Cardiac fibroblast (primary cell): ENCODE results near the gene ARHGAP26.

Source experiments
- DNase-seq, 2 donors: peaks; one replicate each; pipeline versions ENCODE4 v3.0.0 to v3.0.0-alpha.2; 2010; ENCODE audit warnings: low read depth in 2 of 2
- H3K4me3 ChIP-seq, 2 donors: replicated peaks in 1 of 2; 1 replicate in 1 of 2; 2 replicates in 1 of 2; pipeline ENCODE4 v1.5.1; 2011; ENCODE audit warnings: low read depth in 2 of 2, low read length in 2 of 2, mild to moderate bottlenecking in 2 of 2, moderate library complexity in 1 of 2
- TF ChIP-seq, protein P1 (sequence below): IDR thresholded peaks from one replicate; pipeline ENCODE4 v1.5.1; 2011; ENCODE audit warnings: low read depth, mild to moderate bottlenecking, low read length, inconsistent platforms

The ARHGAP26 gene

DNA sequence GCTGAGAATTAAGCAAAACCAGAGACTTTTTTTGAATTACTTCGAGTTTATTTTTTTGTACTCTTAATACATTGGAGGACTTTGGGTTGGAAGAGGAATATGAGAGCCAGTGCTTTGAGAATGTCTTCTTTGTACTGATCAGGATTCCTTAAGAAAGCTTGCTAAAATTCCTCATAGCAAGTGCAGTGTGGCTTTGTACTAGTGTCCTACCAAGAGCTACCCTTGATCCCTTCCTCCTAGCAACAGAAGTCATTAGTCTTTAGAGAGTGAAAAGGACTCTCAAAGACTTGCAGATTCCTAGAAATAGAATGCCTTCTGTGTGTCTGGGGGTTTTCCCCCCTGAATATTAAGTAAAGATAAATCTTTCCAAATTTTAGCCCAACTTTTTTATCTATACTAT lies 276.1 kb downstream of the ARHGAP26 start:
- TF ChIP-seq, protein P1, sequence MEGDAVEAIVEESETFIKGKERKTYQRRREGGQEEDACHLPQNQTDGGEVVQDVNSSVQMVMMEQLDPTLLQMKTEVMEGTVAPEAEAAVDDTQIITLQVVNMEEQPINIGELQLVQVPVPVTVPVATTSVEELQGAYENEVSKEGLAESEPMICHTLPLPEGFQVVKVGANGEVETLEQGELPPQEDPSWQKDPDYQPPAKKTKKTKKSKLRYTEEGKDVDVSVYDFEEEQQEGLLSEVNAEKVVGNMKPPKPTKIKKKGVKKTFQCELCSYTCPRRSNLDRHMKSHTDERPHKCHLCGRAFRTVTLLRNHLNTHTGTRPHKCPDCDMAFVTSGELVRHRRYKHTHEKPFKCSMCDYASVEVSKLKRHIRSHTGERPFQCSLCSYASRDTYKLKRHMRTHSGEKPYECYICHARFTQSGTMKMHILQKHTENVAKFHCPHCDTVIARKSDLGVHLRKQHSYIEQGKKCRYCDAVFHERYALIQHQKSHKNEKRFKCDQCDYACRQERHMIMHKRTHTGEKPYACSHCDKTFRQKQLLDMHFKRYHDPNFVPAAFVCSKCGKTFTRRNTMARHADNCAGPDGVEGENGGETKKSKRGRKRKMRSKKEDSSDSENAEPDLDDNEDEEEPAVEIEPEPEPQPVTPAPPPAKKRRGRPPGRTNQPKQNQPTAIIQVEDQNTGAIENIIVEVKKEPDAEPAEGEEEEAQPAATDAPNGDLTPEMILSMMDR: no peak
- no peak for DNase-seq
- H3K4me3 ChIP-seq: no peak overlapping the region

DNA sequence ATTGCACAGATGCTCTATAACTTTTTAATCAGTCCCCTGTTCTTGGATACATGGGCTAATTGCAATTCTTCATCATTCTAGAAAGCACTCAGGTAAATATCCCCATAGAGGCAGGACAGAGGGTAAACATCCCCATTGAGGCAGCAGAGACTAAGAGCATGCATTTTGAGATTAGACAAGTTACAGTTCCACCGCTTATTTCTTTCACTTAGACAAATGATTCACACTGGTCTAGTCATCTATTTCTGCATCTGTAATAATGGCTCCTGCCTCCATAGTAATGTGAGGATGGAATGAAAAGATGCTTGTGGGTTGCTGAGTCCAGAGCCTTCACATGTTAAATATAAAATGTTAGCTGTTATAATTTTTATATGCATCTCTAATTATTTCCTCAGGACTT lies 276.9 kb downstream of the ARHGAP26 start:
- TF ChIP-seq, protein P1: no peak
- H3K4me3 ChIP-seq: no peak overlapping the region
- no peak for DNase-seq

DNA sequence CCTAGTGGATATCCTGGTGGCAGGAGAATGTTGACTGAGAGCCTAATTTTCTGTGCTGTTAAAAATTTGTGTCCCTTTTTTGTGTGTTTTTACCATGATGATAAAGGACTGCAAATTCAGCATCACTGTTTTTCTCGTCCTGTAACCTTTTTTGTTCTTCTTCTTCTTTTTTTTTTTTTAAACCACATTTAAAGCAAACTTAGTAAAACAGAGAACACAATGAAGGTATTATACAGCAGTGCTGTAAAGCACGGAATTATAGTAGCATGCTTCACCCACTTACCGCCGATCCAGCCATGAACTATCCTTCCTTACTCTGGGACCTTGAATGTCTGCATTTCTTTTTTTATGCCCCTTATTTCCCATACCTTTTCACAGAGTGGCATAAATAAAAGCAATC lies 280.0 kb downstream of the ARHGAP26 start:
- TF ChIP-seq, protein P1: no peak

DNA sequence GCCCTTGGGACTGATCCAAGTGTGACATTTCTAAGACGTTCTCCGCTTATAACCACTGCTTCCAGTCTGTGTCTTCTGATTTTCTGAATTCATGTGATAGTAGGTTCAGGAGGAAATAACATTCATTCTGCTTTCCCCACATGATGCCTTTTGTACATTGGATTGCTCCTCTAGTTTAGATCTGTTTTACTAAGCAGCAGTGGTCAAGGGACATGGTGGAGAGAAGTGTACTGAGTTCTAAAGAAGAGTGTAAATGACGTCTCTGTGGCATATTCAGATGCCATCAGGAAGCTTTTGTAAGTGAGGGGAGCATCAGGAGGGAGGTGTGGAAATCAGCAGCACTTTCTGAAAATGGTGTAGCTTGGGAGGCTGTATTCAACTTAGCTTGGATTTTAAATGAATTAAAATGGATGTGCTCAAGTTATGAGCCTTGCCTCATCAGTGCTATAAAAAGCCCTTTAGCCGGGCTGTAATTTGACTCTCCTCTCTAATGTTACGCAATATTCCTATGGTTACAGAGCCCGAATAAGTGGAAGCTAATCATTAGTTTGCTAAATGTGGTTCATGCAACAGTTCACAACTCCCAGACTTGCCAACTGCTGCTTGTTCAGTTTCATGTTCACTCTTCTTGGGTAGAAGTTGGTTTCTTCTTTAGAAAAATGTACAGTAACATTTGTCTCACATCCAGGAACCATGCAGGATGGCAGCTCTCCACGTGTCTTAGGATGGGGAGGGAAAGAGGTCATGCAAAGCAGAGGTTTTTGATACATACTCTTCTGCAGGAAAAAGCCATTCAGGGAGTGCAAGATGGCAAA lies 281.3 kb downstream of the ARHGAP26 start:
- DNase-seq: peak; percentile 87 to 94
- TF ChIP-seq, protein P1: no peak
- no peak overlapping the region for H3K4me3 ChIP-seq

More for the DNA sequence above, 280.0 kb downstream of the ARHGAP26 start:
- H3K4me3 ChIP-seq: no peak overlapping the region
- DNase-seq: no peak

DNA sequence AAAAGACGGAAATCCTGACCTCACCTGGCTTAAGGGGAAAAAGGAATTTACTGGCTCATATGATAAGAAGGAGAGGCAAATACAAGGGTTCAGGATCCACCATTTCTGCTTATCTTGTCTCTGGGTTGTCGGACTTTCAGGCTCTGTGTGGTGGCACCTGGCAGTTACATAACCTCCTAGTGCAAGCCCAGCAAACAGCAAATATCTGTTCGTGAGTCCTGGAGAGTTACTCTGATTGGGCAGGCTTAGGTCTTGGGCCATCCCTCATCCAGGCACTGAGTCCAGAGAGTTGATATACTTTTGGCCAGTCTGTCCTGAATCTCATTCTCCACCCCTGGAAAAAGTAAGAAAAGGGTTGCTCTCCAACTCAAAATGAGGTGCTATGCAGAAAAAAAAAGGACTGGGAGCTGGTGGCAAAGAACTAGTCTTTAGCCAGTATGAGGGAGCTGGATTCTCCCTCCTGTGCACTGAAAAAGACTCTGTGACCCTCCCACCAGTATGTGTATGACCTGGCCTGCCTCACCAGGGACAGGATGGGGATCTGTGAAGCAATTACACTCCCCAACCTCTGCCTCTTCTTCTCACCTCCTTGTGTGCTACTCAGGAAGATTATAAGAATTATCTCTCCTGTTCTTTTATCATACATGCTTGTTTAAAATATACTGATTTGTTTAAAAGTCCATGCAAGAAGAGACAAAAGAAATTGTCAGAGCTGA lies 282.9 kb downstream of the ARHGAP26 start:
- no peak overlapping the region for H3K4me3 ChIP-seq
- TF ChIP-seq, protein P1: no peak
- no peak for DNase-seq

DNA sequence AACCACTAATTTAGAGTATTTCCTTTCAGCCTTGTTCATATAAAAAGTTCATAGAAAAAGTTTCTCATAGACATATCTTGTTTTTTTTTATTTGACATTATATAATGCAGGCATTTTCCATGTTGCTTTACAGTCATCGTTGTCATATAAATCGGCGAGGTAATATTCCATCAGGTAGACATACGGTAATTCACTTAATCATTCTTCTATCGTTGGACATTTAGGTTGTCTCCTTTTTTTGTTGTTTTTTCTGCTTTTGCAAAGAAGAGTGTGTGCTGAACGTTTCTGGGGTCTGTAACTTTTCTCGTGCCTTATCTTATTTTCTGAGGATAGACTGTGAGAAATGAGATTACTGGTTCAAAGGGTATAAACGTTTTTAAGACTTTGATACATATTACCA lies 283.6 kb downstream of the ARHGAP26 start:
- DNase-seq: no peak
- no peak overlapping the region for H3K4me3 ChIP-seq
- TF ChIP-seq, protein P1: no peak
